Stimulated activated naive CD8-positive, alpha-beta T cell treated with anti-CD3 and anti-CD28 coated beads, Interleukin-15, Interleukin-2, amounts not matched to agents 100 U/mL and 50 U/mL, for 24 hours (primary cell): ENCODE results near the gene CWF19L1.
"Not testable (repeated sequence)": the region's sequence is repeated elsewhere in the genome, so short reads cannot be mapped to it uniquely, and the experiment has no call there.

Experiments
- ATAC-seq: fragments of 150-1000 bp; cut with Tn5 transposase; one replicate; pipeline ENCODE4 v1.10.0; 2021
- DNase-seq: peaks from one replicate; pipeline ENCODE4 v3.0.0; 2021

Gene CWF19L1

GRCh38 chr10:100267239-100268104 is at the start of gene CWF19L1:
Gene CWF19L1 (minus strand): TSS chr10:100267638. CDS start chr10:100267593, 45 bp downstream.
- ATAC-seq (peak; percentile 92), DNase-seq (peak; percentile 85)

- ATAC-seq (no peak), DNase-seq (no peak)
Measured at GRCh38 chr10:100315615-100316014, 48.2 kb upstream of the CWF19L1 start.

GRCh38 chr10:100311298-100311697 is 43.9 kb upstream of the CWF19L1 start:
- DNase-seq = no peak
- ATAC-seq = no peak

GRCh38 chr10:100307684-100308083 is 40.2 kb upstream of the CWF19L1 start:
- no peak for DNase-seq
- no peak for ATAC-seq

- no peak for DNase-seq
- ATAC-seq = no peak
Measured at GRCh38 chr10:100306861-100307260, 39.4 kb upstream of the CWF19L1 start.

- ATAC-seq = no peak
- no peak for DNase-seq
Measured at GRCh38 chr10:100304414-100304813, 37.0 kb upstream of the CWF19L1 start.

- ATAC-seq = no peak
Measured at GRCh38 chr10:100303724-100304319, 36.4 kb upstream of the CWF19L1 start.

GRCh38 chr10:100301123-100301522 is 33.7 kb upstream of the CWF19L1 start:
- ATAC-seq, DNase-seq: not testable (repeated sequence)

More at GRCh38 chr10:100303724-100304319, 36.4 kb upstream of the CWF19L1 start:
- no peak for DNase-seq

GRCh38 chr10:100297242-100297641 is 29.8 kb upstream of the CWF19L1 start:
- DNase-seq = no peak
- ATAC-seq = no peak

GRCh38 chr10:100293066-100293465 is 25.6 kb upstream of the CWF19L1 start:
- ATAC-seq (no peak), DNase-seq (no peak)

- not testable (repeated sequence) for DNase-seq, ATAC-seq
Measured at GRCh38 chr10:100292300-100292699, 24.9 kb upstream of the CWF19L1 start.

GRCh38 chr10:100291356-100291755 is 23.9 kb upstream of the CWF19L1 start:
- DNase-seq = no peak

GRCh38 chr10:100289641-100290040 is 22.2 kb upstream of the CWF19L1 start:
- DNase-seq (no peak), ATAC-seq (no peak)

More at GRCh38 chr10:100291356-100291755, 23.9 kb upstream of the CWF19L1 start:
- no peak for ATAC-seq

- no peak for ATAC-seq
Measured at GRCh38 chr10:100288196-100288595, 20.8 kb upstream of the CWF19L1 start.

GRCh38 chr10:100287756-100288155 is 20.3 kb upstream of the CWF19L1 start:
- DNase-seq (no peak), ATAC-seq (no peak)

More at GRCh38 chr10:100288196-100288595, 20.8 kb upstream of the CWF19L1 start:
- no peak for DNase-seq

- DNase-seq (peak; percentile 92), ATAC-seq (peak; percentile 92)
Measured at GRCh38 chr10:100286051-100287033, 18.9 kb upstream of the CWF19L1 start, which contains the start of gene BLOC1S2. Gene BLOC1S2 (minus strand): TSS chr10:100286680. CDS start chr10:100286659, 21 bp downstream.

- not testable (repeated sequence) for DNase-seq, ATAC-seq
Measured at GRCh38 chr10:100285326-100285725, 17.9 kb upstream of the CWF19L1 start.

GRCh38 chr10:100282907-100283306 is 15.5 kb upstream of the CWF19L1 start:
- ATAC-seq = no peak
- DNase-seq = no peak

GRCh38 chr10:100276971-100277370 is 9.5 kb upstream of the CWF19L1 start:
- DNase-seq, ATAC-seq: not testable (repeated sequence)

- DNase-seq (no peak), ATAC-seq (no peak)
Measured at GRCh38 chr10:100265821-100266485, 1.5 kb downstream of the CWF19L1 start.

GRCh38 chr10:100254191-100254590 is 13.2 kb downstream of the CWF19L1 start:
- DNase-seq (no peak), ATAC-seq (no peak)
